GM18526 (cell line): ENCODE measurements around the gene RAB29.
A peak's percentile ranks its signal among the peaks of the same experiment; 100 is the strongest.

ENCODE experiments used
- POLR2A ChIP-seq: IDR thresholded peaks from 3 replicates; pipeline ENCODE4 v1.6.1; 2011; ENCODE audit not compliant: insufficient read length; ENCODE audit errors: extremely low read depth

RAB29 gene

DNA sequence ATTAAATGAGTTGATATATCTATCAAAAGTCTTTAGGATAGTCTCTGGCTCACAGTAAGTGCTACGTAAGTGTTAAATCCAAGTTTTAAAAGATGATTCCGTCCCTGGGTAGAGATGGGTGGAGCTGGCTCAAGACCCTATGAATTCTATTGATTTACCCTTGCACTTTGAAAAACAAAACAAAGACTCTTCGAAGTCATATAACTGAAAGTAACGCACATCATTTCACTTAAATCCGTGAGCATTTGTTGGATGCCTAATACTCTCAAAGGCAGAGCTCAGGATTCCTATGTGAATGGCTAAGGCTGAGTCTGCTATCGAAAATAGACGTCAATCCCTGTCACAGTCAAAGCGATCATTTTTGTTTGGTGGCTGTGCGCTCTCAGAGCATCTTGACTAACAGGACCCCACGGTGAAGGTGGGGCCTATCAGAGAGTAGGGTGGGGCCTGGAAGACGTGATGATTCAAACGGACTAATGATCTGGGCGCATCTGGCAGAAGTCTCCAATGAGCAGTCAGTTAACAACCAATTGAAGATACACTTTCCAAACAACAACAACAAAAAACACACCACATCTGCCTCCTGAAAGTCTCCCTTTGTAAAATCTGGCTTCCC is 24.1 kb downstream of the RAB29 start:
- TF ChIP-seq POLR2A: no peak

DNA sequence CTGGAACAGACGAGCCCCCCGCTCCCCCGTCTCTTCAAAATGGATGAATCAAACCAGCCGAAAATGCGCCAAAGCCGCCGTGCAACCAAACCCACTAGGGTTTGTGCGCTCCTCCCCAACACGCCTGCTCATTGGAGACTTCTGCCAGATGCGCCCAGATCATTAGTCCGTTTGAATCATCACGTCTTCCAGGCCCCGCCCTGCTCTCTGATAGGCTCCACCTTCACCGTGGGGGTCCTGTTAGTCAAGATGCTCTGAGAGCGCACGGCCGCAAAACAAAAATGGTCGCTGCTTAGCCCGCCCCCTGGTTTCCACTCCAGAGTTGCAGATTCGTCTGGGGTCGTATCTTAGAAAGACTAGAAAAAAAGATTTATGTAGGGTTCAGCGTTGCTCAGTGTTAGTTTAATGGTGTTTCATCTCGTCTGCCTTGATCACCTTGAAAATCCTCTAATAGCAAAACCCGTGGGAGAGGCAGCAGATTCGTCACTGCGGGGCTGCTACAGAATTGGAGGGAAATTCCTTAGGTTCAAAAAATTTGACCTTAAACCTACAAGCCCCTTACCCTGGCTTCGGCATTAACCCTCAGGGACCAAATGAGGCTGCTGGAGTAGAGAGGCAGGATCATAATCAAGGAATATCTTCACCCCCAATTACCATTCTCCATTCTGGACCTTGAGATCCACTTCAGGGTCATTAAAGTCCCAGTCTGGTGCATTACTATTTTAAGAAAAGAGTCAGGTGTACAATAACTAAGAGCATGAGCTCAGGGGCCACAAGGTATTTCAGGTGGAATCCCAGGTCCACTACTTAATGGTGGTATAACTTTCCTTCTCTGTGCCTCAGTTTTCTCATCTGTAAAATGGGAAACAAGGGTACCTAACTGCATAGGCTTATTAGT is 24.9 kb downstream of the RAB29 start, which contains the start of gene NUCKS1:
Gene NUCKS1 (minus strand): TSS at position 45 of the 898 bp plus-strand sequence. CDS start 209 bp downstream, outside the sequence.
- TF ChIP-seq POLR2A: peak; percentile 14

DNA sequence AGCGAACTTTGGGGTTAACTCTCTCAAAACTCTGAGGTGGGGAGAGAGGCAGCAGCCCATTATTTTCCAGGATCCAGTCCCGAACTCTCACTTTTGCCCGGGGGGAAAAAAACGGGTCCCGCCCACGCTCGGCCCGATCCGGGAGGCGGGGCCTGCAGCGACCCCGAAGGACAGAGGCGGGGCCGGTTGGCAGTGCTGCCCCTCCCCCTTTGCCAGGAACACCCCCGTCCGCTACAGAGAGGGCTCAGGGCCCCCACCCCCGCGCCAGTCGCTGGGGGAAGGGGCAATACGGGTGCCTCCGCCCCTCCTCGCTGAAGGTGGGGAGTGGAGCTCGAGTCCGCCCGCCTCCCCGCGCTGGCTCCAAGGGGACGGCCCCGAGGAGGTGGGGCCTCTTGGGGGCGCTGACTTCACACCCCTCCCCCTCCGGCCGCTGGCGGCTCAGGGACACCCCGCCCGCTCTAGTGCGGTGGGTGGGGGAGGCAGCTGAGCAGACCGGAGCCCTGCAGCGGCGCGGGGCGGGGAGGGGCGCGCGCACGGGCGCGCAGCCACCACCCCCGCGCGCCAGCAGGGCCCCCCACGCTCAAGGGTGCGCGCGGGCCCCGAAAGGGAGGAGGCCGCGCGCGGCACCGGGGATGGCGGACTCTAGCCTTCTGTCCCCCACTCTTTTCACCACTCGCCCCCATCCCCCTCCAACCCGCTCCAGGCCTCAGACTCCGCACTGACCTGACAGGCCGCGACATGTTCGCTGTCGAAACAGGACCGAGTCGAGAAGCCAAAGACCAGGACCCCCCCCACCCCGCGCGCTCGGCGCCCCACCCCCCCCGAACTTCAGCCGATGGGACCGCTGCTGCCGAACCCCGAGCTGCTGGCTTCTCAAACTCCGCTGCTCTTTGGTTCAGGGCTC is 25.8 kb downstream of the RAB29 start:
- peak; percentile 49 for TF ChIP-seq POLR2A

DNA sequence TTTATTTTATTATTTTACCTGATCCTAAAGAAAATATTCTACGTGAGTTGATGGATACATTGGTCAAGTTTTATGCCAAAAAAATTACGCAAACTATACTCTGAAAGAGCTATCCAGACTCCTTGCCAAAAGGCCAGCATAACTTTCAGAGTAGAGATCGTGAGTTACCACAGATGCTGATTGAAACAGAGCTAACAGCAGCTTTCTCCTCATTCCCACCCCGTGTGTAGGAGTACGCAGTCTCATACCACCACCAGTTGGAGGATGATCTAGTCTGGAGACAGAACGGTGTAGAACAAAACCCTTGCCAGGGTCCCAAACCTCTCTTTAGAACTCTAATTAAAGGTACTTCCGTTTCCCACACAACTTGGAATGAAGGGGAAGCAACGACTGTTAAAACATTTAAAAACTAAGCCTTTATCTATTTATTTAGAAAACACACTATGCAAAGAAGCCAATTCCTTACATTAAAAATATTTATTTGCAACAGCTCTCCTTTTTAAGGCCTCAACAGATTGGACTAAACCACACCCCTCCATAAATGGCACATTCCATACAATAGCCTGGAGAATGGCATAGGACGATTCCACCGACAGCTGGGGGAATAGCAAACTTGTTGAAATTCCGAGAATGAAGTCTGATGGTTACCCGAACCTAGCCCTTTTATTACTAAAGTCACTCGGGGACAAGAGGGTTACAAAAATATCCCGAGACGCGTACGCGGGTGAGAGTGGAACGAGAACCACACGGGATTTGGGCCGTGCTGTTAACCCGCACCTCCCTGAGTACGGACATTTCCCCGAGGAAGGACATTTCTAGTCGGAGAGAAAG is 26.7 kb downstream of the RAB29 start:
- TF ChIP-seq POLR2A: no peak

DNA sequence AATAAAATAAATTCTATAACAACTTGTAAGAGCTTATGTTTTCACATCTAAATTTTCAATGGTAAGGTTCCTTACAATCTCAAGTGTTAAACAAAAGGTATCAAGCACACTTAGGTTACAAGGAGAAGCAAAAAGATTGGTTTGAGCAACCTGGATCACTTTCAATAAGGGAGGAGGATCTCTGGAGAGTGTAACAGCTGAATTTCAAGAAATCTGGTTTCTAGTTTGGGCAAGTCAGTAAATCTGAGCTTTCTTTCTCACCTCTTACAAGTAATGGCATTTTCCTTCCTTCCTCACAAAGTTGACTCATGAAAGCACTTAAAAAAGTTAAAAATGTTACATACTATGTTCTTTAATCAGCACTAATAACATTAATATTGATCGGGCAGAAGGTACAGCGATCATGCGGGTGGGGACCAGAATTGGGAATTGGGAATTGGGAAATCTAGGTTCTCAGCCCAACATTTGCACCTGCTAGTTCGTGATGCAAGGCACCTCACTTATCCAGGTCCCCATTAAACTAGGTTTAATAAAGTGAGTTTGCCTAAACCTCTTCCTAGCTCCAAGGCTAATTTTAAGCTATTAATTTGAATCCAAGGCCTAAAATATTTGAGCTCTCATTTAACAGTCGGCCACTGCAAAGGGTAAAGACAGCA is 28.4 kb downstream of the RAB29 start:
- TF ChIP-seq POLR2A: no peak

DNA sequence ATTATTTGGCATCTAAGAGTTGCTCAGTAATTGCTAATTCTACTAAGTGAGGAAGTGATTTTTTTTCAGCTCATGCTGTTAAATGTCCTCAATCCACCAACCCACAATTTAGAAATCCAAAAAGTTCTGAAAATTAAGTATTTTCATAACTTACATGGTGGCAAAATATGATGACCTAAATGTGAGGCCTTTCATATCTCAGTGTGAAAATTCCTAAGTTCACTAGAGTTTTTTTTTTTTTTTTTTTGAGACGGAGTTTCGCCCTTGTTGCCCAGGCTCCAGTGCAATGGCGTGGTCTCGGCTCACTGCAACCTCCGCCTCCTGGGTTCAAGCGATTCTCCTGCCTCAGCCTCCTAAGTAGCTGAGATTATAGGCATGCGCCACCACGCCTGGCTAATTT is 30.9 kb downstream of the RAB29 start:
- TF ChIP-seq POLR2A: no peak

DNA sequence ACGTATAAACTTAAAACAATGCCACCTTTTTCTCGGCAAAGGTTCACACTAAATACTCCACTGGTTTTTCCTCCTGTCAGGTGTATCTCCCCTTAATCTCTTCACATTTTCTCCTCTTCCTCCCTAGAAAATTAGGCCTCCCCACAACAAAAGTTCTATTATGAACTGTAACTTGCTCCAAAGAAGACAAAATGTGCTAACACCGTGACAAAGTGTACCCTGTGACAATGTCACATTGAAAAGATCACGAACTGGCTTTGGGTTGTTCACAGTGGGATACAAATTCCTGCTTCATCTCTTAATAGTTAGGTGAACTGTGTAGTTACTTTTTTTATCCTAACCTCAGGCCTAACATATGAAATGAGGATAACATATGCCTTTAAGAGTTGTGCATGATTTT is 31.3 kb downstream of the RAB29 start:
- TF ChIP-seq POLR2A: no peak

DNA sequence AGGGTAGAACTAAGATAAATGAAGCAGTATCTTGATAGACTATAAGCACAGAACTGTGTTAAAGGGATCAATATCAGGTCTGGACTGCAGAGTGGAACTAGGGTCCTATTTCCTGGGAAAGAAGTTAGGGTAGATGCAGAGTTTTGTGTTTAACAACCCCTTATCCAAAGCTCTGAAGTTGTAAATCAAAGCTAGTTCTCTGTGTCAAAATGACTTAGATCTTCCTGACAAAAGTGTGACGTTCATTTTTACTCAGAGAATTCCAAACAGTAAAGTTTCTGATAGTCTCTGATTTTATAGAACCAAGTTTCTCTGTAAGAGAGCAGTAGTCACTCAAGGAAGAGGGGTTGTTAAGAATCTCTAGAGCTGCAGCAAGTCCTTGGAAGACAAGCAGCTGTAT is 33.6 kb downstream of the RAB29 start:
- no peak for TF ChIP-seq POLR2A

DNA sequence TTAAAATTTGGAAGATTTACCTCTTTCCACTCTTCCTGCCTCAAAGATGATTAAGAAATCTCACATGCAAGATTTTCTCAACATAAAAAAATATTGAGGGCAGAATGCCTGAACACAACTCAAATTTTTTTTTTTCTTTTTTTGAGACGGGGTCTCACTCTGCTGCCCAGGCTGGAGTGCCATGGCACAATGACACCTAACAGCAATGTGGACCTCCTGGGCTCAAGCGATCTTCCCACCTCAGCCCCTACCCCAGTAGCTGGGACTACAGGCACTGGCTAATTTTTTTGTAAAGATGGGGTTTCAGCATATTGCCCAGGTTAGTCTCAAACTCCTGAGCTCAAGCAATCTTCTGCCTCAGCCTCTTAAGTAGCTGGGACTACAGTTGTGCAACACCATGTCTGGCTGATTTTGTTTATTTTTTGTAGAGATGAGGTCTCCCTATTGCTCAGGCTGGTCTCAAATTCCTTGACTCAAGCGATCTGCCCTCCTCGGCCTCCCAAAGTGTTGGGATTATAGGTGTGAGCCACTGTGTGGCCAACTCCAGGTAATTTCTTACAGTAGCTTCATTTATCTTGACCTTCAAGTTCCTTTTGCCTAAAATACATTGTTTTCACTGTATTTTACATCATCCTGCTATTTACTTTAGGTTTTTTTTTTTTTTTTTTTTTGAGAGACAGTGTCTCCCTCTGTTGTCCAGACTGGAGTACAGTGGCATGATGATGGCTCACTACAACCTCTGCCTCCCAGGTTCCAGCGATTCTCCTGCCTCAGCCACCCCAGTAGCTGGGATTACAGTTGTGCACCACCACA is 35.7 kb downstream of the RAB29 start:
- TF ChIP-seq POLR2A: no peak

DNA sequence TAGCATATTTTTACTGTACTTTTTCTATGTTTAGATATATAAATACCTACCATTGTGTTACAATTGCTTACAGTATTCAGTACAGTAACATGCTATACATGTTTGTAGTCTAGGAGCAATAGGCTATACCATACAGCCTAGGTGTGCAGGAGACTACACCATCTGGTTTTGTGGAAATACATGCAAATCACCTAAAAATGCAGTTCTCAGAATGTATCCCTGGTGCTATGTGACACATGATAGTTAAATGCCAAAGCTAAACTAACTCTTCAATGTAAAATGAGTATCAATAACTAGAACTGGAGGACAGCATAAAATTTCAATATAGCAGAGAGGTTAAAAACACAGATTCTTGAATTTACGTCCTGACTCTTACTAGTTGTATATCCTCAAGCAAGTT is 40.1 kb downstream of the RAB29 start:
- no peak for TF ChIP-seq POLR2A

DNA sequence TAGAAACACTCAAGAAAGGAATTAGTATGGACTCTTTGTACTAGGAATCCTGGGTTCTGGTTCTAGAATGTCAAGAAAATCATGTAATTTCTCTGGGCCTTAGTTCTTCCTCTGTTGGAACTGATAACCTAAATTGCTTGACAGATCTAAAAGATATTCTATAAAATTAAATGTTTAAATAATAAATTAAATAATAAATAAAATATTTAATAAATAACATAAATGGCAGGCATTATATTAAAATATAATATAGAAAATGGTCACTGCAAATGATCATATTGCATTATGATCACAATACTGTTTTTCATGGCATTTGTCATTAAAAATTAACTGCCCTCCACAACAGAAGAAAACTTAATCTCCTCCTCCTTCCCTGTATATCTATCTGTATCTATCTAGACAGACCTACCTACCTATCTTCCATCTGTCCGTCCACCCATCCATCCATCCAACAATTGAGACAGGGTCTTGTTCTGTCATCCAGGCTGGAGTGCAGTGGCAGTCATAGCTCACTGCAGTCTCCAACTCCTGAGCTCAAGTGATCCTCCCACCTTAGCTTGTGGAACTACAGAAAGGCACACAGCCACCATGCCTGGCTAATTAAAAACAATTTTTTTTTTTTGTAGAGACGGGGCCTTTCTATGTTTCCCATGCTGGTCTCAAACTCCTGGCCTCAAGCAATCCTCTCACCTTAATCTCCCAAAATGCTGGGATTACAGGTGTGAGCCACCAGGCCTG is 41.7 kb downstream of the RAB29 start:
- TF ChIP-seq POLR2A: no peak

DNA sequence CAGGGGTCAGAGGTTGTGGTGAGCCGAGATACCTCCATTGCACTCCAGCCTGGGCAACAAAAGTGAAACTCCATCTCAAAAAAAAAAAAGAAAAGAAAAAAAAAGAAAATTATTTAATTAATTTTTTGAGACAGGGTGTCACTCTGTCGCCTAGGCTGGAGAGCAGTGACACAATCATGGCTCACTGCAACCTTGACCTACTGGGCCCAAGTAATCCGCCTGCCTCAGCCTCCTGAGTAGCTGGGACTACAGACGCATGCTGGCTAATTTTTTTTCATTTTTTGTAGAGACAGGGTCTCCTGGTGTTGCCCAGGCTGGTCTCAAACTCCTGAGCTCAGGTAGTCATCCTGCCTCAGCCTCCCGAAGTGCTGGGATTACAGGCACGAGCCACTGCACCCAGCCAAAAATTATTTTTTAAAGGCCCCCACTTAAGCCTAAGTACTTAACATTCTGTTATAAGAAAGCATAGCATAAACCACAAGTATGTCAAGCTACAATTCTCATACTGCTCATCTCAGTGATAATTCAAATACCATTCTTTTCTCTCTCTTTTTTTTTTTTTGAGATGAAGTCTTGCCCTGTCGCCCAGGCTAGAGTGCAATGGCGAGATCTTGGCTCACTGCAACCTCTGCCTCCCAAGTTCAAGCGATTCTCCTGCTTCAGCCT is 45.2 kb downstream of the RAB29 start:
- TF ChIP-seq POLR2A: no peak
